Measurements from ENCODE around the gene KRT72.

DNA sequence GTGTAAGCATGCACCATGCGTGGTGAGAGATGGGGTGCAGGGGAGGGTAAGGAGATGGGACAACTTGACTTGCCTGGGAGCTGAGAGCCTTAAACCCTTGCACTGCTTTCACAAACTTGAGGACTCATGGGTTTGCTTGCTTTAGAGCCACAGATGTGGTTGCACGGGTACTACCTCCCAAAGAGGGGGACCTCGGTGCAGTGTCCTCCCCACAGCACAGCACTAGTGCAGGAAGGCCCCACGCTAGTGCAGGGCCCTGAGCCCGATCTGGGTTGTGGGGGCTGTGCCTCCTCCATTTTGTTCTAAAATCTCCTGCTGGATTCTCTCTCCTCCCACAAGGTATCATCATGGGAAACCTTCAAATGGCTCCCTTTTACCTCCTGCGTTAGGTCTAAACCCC, 11.2 kb downstream of the KRT72 start:
- TF ChIP-seq JUND (IDR thresholded peaks at IDR 0.05) = no peak
- TF ChIP-seq, protein P1, sequence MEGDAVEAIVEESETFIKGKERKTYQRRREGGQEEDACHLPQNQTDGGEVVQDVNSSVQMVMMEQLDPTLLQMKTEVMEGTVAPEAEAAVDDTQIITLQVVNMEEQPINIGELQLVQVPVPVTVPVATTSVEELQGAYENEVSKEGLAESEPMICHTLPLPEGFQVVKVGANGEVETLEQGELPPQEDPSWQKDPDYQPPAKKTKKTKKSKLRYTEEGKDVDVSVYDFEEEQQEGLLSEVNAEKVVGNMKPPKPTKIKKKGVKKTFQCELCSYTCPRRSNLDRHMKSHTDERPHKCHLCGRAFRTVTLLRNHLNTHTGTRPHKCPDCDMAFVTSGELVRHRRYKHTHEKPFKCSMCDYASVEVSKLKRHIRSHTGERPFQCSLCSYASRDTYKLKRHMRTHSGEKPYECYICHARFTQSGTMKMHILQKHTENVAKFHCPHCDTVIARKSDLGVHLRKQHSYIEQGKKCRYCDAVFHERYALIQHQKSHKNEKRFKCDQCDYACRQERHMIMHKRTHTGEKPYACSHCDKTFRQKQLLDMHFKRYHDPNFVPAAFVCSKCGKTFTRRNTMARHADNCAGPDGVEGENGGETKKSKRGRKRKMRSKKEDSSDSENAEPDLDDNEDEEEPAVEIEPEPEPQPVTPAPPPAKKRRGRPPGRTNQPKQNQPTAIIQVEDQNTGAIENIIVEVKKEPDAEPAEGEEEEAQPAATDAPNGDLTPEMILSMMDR (IDR thresholded peaks at IDR 0.05 in 2 of 3, conservative IDR thresholded peaks at IDR 0.05 in 1 of 3; ENCODE audit: borderline replicate concordance in 1 of 3, insufficient read depth in 1 of 3, low read depth in 2 of 3, low read length in 2 of 3) = no peak
- TF ChIP-seq RAD21 (IDR thresholded peaks at IDR 0.05; ENCODE audit: low read depth) = no peak
- TF ChIP-seq SIN3A (IDR thresholded peaks at IDR 0.05; ENCODE audit: low read depth) = no peak
- TF ChIP-seq, protein P2, sequence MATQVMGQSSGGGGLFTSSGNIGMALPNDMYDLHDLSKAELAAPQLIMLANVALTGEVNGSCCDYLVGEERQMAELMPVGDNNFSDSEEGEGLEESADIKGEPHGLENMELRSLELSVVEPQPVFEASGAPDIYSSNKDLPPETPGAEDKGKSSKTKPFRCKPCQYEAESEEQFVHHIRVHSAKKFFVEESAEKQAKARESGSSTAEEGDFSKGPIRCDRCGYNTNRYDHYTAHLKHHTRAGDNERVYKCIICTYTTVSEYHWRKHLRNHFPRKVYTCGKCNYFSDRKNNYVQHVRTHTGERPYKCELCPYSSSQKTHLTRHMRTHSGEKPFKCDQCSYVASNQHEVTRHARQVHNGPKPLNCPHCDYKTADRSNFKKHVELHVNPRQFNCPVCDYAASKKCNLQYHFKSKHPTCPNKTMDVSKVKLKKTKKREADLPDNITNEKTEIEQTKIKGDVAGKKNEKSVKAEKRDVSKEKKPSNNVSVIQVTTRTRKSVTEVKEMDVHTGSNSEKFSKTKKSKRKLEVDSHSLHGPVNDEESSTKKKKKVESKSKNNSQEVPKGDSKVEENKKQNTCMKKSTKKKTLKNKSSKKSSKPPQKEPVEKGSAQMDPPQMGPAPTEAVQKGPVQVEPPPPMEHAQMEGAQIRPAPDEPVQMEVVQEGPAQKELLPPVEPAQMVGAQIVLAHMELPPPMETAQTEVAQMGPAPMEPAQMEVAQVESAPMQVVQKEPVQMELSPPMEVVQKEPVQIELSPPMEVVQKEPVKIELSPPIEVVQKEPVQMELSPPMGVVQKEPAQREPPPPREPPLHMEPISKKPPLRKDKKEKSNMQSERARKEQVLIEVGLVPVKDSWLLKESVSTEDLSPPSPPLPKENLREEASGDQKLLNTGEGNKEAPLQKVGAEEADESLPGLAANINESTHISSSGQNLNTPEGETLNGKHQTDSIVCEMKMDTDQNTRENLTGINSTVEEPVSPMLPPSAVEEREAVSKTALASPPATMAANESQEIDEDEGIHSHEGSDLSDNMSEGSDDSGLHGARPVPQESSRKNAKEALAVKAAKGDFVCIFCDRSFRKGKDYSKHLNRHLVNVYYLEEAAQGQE (IDR thresholded peaks at IDR 0.05; ENCODE audit: low read depth) = no peak
- no peak for TF ChIP-seq ZNF274 (IDR thresholded peaks at IDR 0.05; ENCODE audit: low read depth, low read length)

Data from HCT116 (cell line).